Heart right ventricle (tissue), 16 donors: ENCODE data around the gene LSM10. TPM values are rescaled to one million over a fixed set of nuclear protein-coding genes. Genes with fewer than 3 reads are reported as not detected.
A peak's percentile ranks its signal among the peaks of the same experiment; 100 is the strongest.

ENCODE experiments used
- ATAC-seq, 8 donors: fragments of 200-7000 bp; cut with Tn5 transposase; one replicate each; pipeline ENCODE4 v1.9.1; 2020; ENCODE audit warnings: mild to moderate bottlenecking in 8 of 8, moderate library complexity in 8 of 8, moderate number of reproducible peaks in 1 of 8
- DNase-seq, 2 donors: peaks; one replicate each; pipeline ENCODE4 v3.0.0-alpha.2; 2020
- H3K27ac ChIP-seq, 10 donors: fragments of 200-600 bp; sonication (generic) in 2 of 10; one replicate each; pipeline versions ENCODE4 v1.5.0 to v1.8.0; 2020 to 2022; ENCODE audit warnings: mild to moderate bottlenecking in 3 of 10
- H3K27me3 ChIP-seq, 7 donors: fragments of 200-600 bp; one replicate each; pipeline ENCODE4 v1.8.0; 2021 to 2022; ENCODE audit warnings: mild to moderate bottlenecking in 2 of 7
- H3K36me3 ChIP-seq, 9 donors: fragments of 200-600 bp; sonication (generic) in 1 of 9; one replicate each; pipeline versions ENCODE4 v1.5.0 to v1.8.0; 2020 to 2022; ENCODE audit warnings: mild to moderate bottlenecking in 2 of 9
- H3K4me1 ChIP-seq, 9 donors: fragments of 200-600 bp; sonication (generic) in 1 of 9; one replicate each; pipeline versions ENCODE4 v1.5.0 to v1.8.0; 2020 to 2022; ENCODE audit warnings: mild to moderate bottlenecking in 4 of 9
- H3K4me3 ChIP-seq, 10 donors: fragments of 200-600 bp; sonication (generic) in 2 of 10; one replicate each; pipeline versions ENCODE4 v1.5.0 to v1.8.0; 2020 to 2022; ENCODE audit warnings: mild to moderate bottlenecking in 7 of 10, moderate library complexity in 2 of 10
- H3K9me3 ChIP-seq, 11 donors: fragments of 200-600 bp in 10 of 11; sonication (generic) in 2 of 11; one replicate each; pipeline versions ENCODE4 v1.5.0 to v1.8.0; 2013 to 2022; ENCODE audit warnings: mild to moderate bottlenecking in 2 of 11, control low read depth in 1 of 11, moderate library complexity in 1 of 11
- CTCF ChIP-seq, 9 donors: fragments of 200-600 bp; sonication (generic) in 2 of 9; IDR thresholded peaks; one replicate each; pipeline versions ENCODE4 v1.5.0 to v1.8.0; 2021 to 2022; ENCODE audit warnings: antibody characterized with exemption in 9 of 9, mild to moderate bottlenecking in 5 of 9, moderate library complexity in 1 of 9
- WGBS, 2 donors: extraction: QIAGEN DNeasy Blood & Tissue Kit; methylation state at CpG; one replicate each; pipeline ENCODE4 v1.1.7; 2013; ENCODE audit warnings: inconsistent platforms in 1 of 2; 5-methylcytosine and 5-hydroxymethylcytosine counted together
- intact Hi-C, 10 donors: fragments of 100-400 bp; cut with DNase I; formaldehyde crosslinking; loops; one replicate each; pipeline versions ENCODE4 v1.11.1 to v1.14.2; 2022
- long read RNA-seq, 3 donors: library from polyadenylated mRNA; unstranded; transcript quantifications; one replicate each; pipeline ENCODE4 v2.0.0, GENCODE V29; 2020 to 2021
- polyA plus RNA-seq, 2 donors: library from polyadenylated mRNA; stranded (reverse); fragments of 200-250 nt; gene quantifications; one replicate each; pipeline ENCODE4 v1.2.3, GENCODE V29; 2013
- total RNA-seq, 10 donors: library from RNA; stranded (reverse); fragmentation: NEBNext Ultra II Directional in 3 of 10; extraction: Animal tissue kit (Norgen Biotek cat#: 25700) in 3 of 10; gene quantifications; one replicate each; pipeline versions ENCODE4 v1.2.1 to v1.2.4, GENCODE V29; 2021 to 2023
- donor health status: Arrhythmogenic right ventricular cardiomyopathy.
- donor health status: ischemic (EF 13 %, LVEDD 7.1; RV severe dilation, severe dysfunction).
- donor health status: healthy with polysubstance abuse.
- donor health status: DM: no; HTN: yes; CAD: no.
- donor health status: DM: no; HTN: no; CAD: no.
- donor health status: ischemic (EF 25% LVEDD 6.9; RV normal size, moderate dysfunction).
- donor health status: ischemic (EF 25% LVEDD 5.7; RV mildly dilated, moderate dysfunction).
- donor health status: healthy.
- donor health status: DM: yes; HTN: yes; CAD: no.
- donor health status: Ischemic cardiomyopathy.
- donor health status: ischemic (EF 35%, LVEDD 5.7; RV mildly dilated, moderate dysfunction).
- donor health status: nonischemic (EF 11% LVEDD 7.7; RV severe dilation, severe dysfunction).
- donor health status: DM: yes; HTN: yes; CAD: no.
- donor health status: PGD.
- donor health status: ischemic (EF 29% LVEDD 5.4; RV normal size, mild dysfunction).
- donor health status: nonischemic (EF 23%, LVEDD 6.1; RV moderate dilation, normal function).

LSM10 gene
- total RNA-seq (10 to 100 TPM; 35.2 to 69.6 (median 44.7) TPM), polyA plus RNA-seq (10 to 100 TPM; 78.4 to 82.6 TPM)
- long read RNA-seq, donor 1, transcript LSM10-201 (2 exons, 850 nt), result major isoform, 30 of 31 reads
- long read RNA-seq, donor 1, partial matches to known transcripts, result 0 of 31 reads
- long read RNA-seq, donor 1, other reads (novel, unspliced or antisense), result 1 of 31 reads
- long read RNA-seq, donor 2, transcript LSM10-201 (2 exons, 850 nt), result major isoform, 34 of 39 reads
- long read RNA-seq, donor 2, partial matches to known transcripts, result 0 of 39 reads
- long read RNA-seq, donor 2, other reads (novel, unspliced or antisense), result 5 of 39 reads
- long read RNA-seq, donor 3, partial matches to known transcripts, result 0 of 5 reads
- long read RNA-seq, donor 3, other reads (novel, unspliced or antisense), result 1 of 5 reads

- intact Hi-C loops, result loop anchor here in 2 of 10 donors (1.0 kb wide), 2 partner anchors 11 to 47 kb away; no protein-coding TSS in a partner anchor
- 0 to 1% methylated on average over 59 to 60 of the region's 60 CpGs for WGBS, 2 donors
- H3K27ac ChIP-seq, result peak within 1 kb of the TSS; percentile 46 to 97 (median 90)
Observed at GRCh38 chr1:36397378-36398230, at the start of gene LSM10. LSM10 (minus strand) TSS chr1:36397908; CDS start chr1:36394129, 3,779 bp downstream.

GRCh38 chr1:36447450-36447849 lies 49.7 kb upstream of the LSM10 start:
- no peak for TF ChIP-seq CTCF (IDR thresholded peaks at IDR 0.05)
- Histone ChIP-seq H3K9me3 (no peaks in the 10 kb centered on the region), H3K27ac (no peak overlapping the region), H3K4me1 (peaks cover 0 to 36% (median 13%) of the 10 kb centered on the region in 9 donors), H3K36me3 (peaks cover 0 to 9% (median 0%) of the 10 kb centered on the region in 9 donors), H3K27me3 (no peaks in the 10 kb centered on the region), H3K4me3 (no peak overlapping the region)
- no peak for DNase-seq
- ATAC-seq, result no peak
- intact Hi-C loops, result no loop called here

More at GRCh38 chr1:36397378-36398230, at the start of gene LSM10:
- TF ChIP-seq CTCF (IDR thresholded peaks at IDR 0.05), result peak in 2 of 9 donors; percentile 9
- Histone ChIP-seq H3K9me3 (no peaks in the 10 kb centered on the region), H3K4me1 (peaks cover 5 to 45% (median 18%) of the 10 kb centered on the region in 9 donors), H3K4me3 (peak within 1 kb of the TSS; percentile 56 to 98 (median 76)), H3K27me3 (no peaks in the 10 kb centered on the region), H3K36me3 (peaks cover 0 to 20% (median 15%) of the 10 kb centered on the region in 9 donors)
- ATAC-seq, result peak; percentile 94 to 98 (median 96)
- peak; percentile 92 to 95 for DNase-seq

- intact Hi-C loops, result no loop called here
- ATAC-seq (no peak), DNase-seq (no peak)
- H3K4me3 ChIP-seq, result no peak overlapping the region
- H3K27ac ChIP-seq, result no peak overlapping the region
- peaks cover 0 to 36% (median 13%) of the 10 kb centered on the region in 9 donors for H3K4me1 ChIP-seq
- no peak for TF ChIP-seq CTCF (IDR thresholded peaks at IDR 0.05)
- 66% methylated on average over 5 of the region's 5 CpGs for WGBS, 2 donors
- H3K36me3 ChIP-seq, result peaks cover 0 to 9% (median 0%) of the 10 kb centered on the region in 9 donors
- no peaks in the 10 kb centered on the region for H3K9me3 ChIP-seq
- H3K27me3 ChIP-seq, result no peaks in the 10 kb centered on the region
Observed at GRCh38 chr1:36446746-36447145, 49.0 kb upstream of the LSM10 start.

GRCh38 chr1:36446271-36446670 lies 48.6 kb upstream of the LSM10 start:
- TF ChIP-seq CTCF (IDR thresholded peaks at IDR 0.05), result peak in 5 of 9 donors; percentile 13 to 44 (median 32)
- H3K36me3 ChIP-seq, result peaks cover 0 to 9% (median 0%) of the 10 kb centered on the region in 9 donors
- DNase-seq (no peak), ATAC-seq (no peak)
- no peak overlapping the region for H3K4me3 ChIP-seq
- H3K4me1 ChIP-seq, result peaks cover 0 to 32% (median 13%) of the 10 kb centered on the region in 9 donors
- H3K27ac ChIP-seq, result no peak overlapping the region
- WGBS, 2 donors, result 62 to 63% methylated on average over 8 of the region's 8 CpGs
- H3K9me3 ChIP-seq, result no peaks in the 10 kb centered on the region
- intact Hi-C loops, result no loop called here
- no peaks in the 10 kb centered on the region for H3K27me3 ChIP-seq
